ENCODE results near the gene IQCK.
"Not testable (repeated sequence)": the region's sequence is repeated elsewhere in the genome, so short reads cannot be mapped to it uniquely, and the experiment has no call there.

The IQCK gene

GRCh38 chr16:19700319-19700781 lies 17.7 kb upstream of the IQCK start:
- DNase-seq = no peak

- no peak for DNase-seq
These were observed 17.0 kb upstream of the IQCK start for GRCh38 chr16:19701091-19701490.

GRCh38 chr16:19703172-19703889 lies 14.7 kb upstream of the IQCK start:
- no peak for DNase-seq

- DNase-seq = no peak
These were observed 13.5 kb upstream of the IQCK start for GRCh38 chr16:19704321-19705145.

GRCh38 chr16:19705146-19705501 lies 12.9 kb upstream of the IQCK start:
- DNase-seq = no peak

DNA sequence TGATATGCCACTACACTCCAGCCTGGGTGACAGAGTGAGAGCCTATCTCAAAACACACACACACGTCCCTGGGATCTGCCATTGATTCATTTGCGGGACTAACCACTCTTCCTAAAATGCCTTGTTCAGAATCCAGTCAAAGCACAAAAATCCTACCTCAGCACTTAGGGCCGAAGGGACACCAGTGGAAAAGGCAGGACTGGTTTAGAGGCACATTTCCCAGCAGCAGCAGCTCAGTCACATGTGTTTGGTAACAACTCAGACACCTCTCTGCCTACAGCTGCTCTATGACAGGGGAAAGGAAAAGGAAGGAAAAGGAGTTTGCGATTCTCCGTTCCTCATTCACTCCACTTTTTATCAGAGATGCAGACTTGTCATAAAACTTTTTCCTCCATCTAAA lies 12.2 kb upstream of the IQCK start:
- no peak for DNase-seq

- DNase-seq = no peak
These were observed 11.2 kb upstream of the IQCK start for GRCh38 chr16:19706846-19707245.

DNA sequence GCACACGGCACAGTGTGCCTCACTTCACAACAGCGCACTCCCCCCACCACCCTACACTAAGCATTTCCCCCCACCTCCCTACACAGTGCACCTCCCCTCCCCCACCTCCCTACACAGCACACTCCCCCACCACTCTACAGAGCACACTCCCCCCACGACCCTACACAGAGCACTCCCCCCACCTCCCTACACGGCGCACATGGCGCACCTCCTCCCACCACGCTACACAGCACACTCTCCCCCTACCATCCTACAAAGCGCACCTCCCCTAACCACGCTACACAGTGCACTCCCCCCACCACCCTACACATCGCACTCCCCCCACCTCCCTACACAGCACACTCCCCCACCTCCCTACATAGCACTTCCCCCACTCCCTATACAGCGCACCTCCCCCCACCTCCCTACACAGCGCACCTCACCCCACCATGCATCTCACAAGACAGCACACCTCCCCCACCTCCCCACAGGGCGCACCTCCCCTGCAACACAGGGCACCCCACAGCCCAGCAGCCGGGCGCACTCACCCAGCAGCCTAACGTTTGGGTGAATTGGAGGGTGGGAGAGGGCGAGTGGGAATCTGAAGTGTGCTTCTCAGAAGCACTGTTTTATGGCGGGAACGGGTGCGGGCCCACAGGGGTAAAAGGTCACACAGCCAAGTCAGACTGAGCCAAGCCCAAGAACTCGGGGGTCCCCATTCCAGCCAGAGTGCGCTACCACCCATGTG lies 10.3 kb upstream of the IQCK start:
- no peak for DNase-seq

- DNase-seq = no peak
These were observed 9.5 kb upstream of the IQCK start for GRCh38 chr16:19708296-19709205.

GRCh38 chr16:19709381-19710136 lies 8.5 kb upstream of the IQCK start:
- no peak for DNase-seq

DNA sequence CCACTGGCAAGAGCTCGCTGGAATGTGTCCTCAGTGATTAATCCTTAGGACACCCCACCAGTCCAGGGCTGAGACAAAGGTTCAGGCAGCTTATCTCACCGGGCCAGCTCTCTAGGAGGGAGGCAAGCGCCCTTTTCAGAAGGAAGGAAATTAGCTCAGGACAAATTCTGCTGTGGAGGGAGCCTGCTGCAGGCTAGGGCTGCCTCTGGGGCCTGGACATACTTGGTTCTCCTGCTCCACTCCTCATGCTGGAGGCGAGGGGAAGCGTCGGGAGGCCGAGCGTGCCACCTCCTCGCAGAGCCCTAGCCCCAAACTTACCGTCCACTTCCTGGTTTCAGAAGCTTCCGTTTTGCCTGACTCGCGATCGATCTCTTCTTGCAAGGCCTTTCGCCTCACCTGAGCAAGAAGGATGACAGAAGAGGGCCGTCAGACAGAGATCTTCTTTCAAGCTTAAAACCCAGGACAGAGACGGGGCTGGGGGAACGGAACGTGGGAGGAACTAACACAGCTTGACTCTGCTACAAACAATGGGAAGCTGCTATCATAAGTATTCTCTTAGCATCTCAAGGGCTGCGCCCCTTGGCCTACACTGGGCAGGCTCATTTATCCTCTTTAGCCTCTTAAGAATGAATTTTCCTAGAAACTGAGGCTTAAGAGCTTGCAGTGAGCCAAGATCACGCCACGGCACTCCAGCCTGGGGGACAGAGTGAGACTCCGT lies 7.7 kb upstream of the IQCK start:
- DNase-seq = no peak

DNA sequence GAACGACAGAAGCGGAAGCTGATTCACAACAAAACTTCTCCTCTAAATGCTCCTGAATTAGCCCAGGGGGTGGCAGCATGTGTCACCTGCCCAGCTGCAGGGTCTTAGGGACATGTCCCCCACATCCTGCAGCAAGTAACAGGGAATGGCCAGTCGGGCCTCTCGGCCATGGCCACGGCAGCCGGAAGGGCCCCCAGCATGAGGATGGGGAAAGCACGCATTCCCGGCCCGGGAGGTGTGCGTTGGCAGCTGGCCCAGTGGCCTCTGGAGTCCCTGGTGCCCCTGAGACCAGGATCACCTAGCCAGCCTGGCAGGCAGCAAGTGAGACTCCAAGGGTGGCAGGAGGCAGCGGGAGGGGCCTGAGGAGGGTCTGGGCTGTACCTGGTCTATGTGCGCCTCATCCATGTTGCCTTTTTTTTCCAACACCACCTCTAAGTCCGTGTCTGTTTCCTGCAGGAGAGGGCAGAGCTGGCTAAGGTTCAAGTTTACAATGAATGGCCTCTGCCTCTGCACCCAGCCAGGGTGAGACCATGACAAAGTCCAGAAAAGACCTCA lies 7.0 kb upstream of the IQCK start:
- DNase-seq = no peak

DNA sequence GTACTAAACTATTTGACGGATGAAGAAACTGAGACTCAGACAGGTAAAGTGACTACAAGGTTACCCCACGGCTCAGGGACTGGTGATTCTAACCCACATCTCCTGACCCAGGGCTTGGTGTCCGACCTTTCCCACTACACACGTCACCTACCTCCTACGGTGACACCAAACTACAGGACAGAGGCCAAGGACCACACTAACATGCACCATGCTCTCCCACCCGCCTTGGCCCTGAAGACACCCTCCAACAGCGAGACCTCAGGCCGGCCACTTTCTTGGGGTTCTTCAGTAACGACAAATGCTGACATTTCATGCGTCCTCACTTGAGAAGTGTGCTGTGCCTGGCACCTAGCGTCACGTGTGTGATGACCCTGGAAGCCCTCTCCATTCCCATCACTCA lies 6.4 kb upstream of the IQCK start:
- DNase-seq = no peak

DNA sequence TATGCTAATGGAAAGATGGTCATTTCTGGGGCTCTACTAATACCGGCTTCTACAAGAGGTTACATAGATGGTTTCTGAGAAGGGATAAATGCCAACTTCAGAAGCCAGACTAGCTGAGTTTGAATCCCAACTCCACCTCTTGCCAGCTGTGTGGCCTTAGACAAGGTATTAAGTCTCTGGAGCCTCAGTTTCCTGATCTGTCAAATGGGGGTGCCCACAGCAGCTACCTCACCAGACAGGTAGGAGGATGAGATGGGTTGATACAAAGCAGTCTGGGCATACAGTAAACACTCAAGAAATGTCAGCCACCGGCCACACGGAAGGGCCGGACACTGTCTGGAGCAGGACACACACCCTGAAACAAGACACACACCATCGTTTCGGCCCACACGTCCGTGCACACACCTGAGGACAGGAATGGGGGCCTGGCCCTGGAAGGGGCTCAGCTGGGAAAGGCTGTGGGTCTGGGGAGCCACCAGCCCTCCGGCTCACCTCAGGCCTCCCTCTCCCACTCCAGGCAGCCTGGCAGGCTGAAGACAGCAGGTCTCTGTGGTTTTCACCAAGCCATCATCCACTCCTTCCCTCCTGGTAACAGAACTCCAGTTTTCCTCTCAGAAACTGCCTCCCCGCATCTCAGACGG lies 5.5 kb upstream of the IQCK start:
- no peak for DNase-seq

DNA sequence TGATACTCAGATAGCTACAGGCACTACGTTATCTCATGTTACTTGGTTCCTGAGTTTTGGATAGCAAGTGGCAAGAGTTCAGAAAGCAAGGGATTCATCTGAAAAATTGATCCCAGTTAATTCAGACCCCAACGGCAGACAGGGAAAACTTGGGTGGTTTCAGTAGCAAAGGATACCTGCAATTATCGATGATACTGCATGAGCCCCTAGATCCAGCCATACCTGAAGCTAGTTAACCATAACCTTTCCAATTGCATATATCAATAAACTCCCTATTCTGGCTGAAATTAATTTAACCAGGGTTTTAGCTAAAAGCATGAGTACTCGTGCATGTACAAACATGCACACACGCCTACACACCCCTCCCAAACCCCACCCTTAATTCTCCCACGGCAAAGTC lies 4.4 kb upstream of the IQCK start:
- DNase-seq = no peak

DNA sequence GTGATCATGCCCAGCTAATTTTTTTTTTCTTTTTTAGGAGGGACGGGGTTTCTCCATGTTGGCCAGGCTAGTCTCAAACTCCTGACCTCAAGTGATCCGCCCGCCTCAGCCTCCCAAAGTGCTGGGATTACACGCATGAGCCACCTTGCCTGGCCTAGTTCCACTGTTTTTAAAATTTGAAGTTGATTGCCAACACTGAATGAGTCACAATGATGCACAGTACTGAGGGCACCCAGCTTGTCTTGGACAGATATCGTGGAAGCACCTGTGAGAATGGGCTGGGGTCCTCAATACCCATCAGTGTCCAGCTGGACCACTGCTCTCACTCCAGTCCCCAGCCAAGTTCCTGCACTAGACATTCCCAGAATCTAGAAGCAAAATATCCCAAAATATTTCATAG lies 2.5 kb upstream of the IQCK start:
- no peak for DNase-seq

DNA sequence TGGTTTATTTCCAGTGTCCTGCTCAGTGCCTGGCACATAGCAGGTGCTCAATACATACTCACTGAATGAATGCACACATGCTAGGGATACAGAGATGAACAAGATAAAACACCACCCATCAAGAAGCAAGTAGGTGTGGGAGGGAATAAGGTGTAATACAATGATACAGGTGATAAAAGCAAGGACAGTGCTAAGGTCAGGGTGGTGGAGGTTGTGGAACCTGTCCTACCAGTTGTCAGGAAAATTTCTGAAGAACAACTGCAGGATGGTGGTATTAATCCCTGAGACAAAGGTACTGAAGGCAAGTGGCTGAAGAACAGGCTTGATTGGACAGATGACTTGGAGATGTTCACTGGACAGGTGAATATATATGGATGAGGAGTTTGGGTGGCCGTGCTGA lies 1.9 kb upstream of the IQCK start:
- no peak for DNase-seq

DNA sequence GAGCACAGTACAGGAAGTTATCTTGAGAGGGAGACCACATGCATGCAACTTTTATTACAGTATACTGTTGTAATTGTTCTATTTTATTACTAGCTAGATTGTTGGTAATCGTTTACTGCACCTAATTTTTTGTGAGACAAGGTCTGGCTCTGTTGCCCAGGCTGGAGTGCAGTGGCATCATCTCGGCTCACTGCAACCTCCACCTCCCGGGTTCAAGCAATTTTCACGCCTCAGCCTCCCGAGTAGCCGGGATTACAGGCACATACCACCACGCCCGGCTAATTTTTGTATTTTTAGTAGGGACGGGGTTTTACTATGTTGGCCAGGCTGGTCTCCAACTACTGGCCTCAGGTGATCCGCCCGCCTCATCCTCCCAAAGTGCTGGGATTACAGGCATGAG lies 1.3 kb upstream of the IQCK start:
- DNase-seq = not testable (repeated sequence)

- DNase-seq = no peak
These were observed 757 bp upstream of the IQCK start for GRCh38 chr16:19717314-19717713.

DNA sequence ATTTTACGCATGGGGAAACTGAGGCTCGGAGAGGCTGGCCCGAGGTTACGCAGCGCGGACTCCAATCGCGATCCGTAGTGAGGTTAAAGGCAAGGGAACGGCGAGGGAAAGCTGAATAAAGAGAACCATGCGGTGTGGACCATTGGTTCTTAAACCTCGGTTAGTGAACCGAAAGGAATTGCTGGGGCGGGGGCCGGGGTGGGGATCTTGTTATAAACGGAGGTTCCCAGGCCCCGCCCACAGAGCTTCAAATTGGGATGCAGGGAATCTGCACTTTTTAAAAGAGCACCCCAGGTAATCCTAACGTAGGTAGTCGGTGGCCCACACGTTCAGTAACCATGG lies 524 bp downstream of the IQCK start:
- no peak for DNase-seq

Data from T-helper 1 cell (primary cell).